OCI-LY7 (cell line): ENCODE data around the gene CYB5R3. TPM values are rescaled to one million over a fixed set of nuclear protein-coding genes. Genes with fewer than 3 reads are reported as not detected.

Experiments
- BruUV-seq: library from RNA; stranded (reverse); fragments of 400-500 nt; replicated peaks from 2 replicates; lab custom pipeline; 2021; lab: Mats Ljungman, UMichigan
- CTCF ChIA-PET: fragments of 300-600 bp; sonication (Branson Sonifier 250); formaldehyde crosslinking; loops from one replicate; lab custom pipeline; 2022; ENCODE audit warnings: antibody characterized with exemption; ENCODE audit not compliant: unreplicated experiment; lab: Charles Lee
- POLR2A ChIA-PET: fragments of 300-600 bp; sonication (Branson Sonifier 250); formaldehyde crosslinking; loops from one replicate; lab custom pipeline; 2022; ENCODE audit warnings: antibody characterized with exemption; lab: Charles Lee
- DNase-seq: peaks from one replicate; pipeline ENCODE4 v3.0.0-alpha.2; 2015; ENCODE audit warnings: low spot score
- H2AFZ ChIP-seq: fragments of 200-600 bp; sonication (generic), shearing (Covaris generic); 2 replicates; pipeline ENCODE4 v1.6.1; 2014; ENCODE audit warnings: mild to moderate bottlenecking, antibody characterized with exemption, low read length, moderate library complexity
- H3K27ac ChIP-seq: fragments of 200-600 bp; sonication (generic); 2 replicates; pipeline ENCODE4 v1.5.1; 2014; ENCODE audit warnings: mixed run types, low read depth, mild to moderate bottlenecking, moderate library complexity, low read length, inconsistent platforms; ENCODE audit not compliant: poor library complexity, severe bottlenecking
- H3K36me3 ChIP-seq: fragments of 200-600 bp; sonication (generic); 2 replicates; pipeline ENCODE4 v1.6.1; 2014; ENCODE audit warnings: mild to moderate bottlenecking, antibody characterized with exemption, low read length, moderate library complexity, mixed read lengths; ENCODE audit not compliant: insufficient read depth
- H3K4me1 ChIP-seq: fragments of 200-600 bp; sonication (generic); 2 replicates; pipeline ENCODE4 v1.5.1; 2014; ENCODE audit warnings: mild to moderate bottlenecking, low read length; ENCODE audit not compliant: insufficient read depth, poor library complexity, severe bottlenecking
- H3K4me2 ChIP-seq: fragments of 200-600 bp; sonication (generic); 2 replicates; pipeline ENCODE4 v1.6.1; 2014; ENCODE audit warnings: mild to moderate bottlenecking, low read length
- H3K4me3 ChIP-seq: fragments of 200-600 bp; sonication (generic); 2 replicates; pipeline ENCODE4 v1.5.1; 2014; ENCODE audit warnings: mild to moderate bottlenecking, low read depth, low read length; ENCODE audit not compliant: poor library complexity, severe bottlenecking
- H3K79me2 ChIP-seq: fragments of 200-600 bp; sonication (generic); 2 replicates; pipeline ENCODE4 v1.6.1; 2016; ENCODE audit warnings: low read depth, mild to moderate bottlenecking, low read length, moderate library complexity, mixed read lengths; ENCODE audit not compliant: insufficient read depth
- H3K9me2 ChIP-seq: fragments of 200-600 bp; sonication (generic); 2 replicates; pipeline ENCODE4 v1.6.1; 2016; ENCODE audit warnings: mild to moderate bottlenecking, low read length, mixed read lengths; ENCODE audit not compliant: insufficient read depth
- H3K9me3 ChIP-seq: fragments of 200-600 bp; sonication (generic); 2 replicates; pipeline ENCODE4 v1.6.1; 2014; ENCODE audit warnings: mild to moderate bottlenecking, mixed run types, low read length, mixed read lengths
- H4K20me1 ChIP-seq: fragments of 200-600 bp; sonication (generic); 2 replicates; pipeline ENCODE4 v1.6.1; 2014; ENCODE audit warnings: mild to moderate bottlenecking, antibody characterized with exemption, low read length, moderate library complexity, mixed read lengths; ENCODE audit not compliant: insufficient read depth
- CTCF ChIP-seq: fragments of 200-600 bp; sonication (generic); conservative IDR thresholded peaks from 2 replicates; pipeline ENCODE4 v1.5.1; 2014; ENCODE audit warnings: mild to moderate bottlenecking, antibody characterized with exemption, low read length, moderate library complexity, mixed read lengths
- EZH2phosphoT487 ChIP-seq: fragments of 200-600 bp; sonication (generic); IDR thresholded peaks from 2 replicates; pipeline ENCODE4 v1.6.1; 2018; ENCODE audit warnings: low read depth, borderline replicate concordance, mild to moderate bottlenecking, mixed run types, antibody characterized with exemption, low read length, moderate library complexity, mixed read lengths
- intact Hi-C: fragments of 100-400 bp; cut with micrococcal nuclease; formaldehyde crosslinking; loops from one replicate; pipeline ENCODE4 v1.10.0; 2022; ENCODE audit not compliant: unreplicated experiment
- total RNA-seq, 2 experiments: library from RNA; depleted of rRNA in 1 of 2; stranded (reverse); fragments of >200 nt in 1 of 2; shearing (Covaris generic) in 1 of 2; gene quantifications; 2 replicates each; pipeline ENCODE4 v1.2.3, GENCODE V29; 2014 to 2022

CYB5R3 gene
- total RNA-seq, 2 experiments from 2014 or later = 38.0 to 68.9 TPM

- BruUV-seq = no TSS peak
- H2AFZ ChIP-seq = no peak overlapping the region
- intact Hi-C loops = no loop called here
- H4K20me1 ChIP-seq = peaks cover 6% of the 10 kb centered on the region; the same call in 1 of the 2 replicates
- peaks cover 33% of the 10 kb centered on the region for H3K4me1 ChIP-seq
- H3K4me3 ChIP-seq = no peak overlapping the region
- CTCF ChIA-PET = no interaction called here
- no peaks in the 10 kb centered on the region for H3K9me3 ChIP-seq
- TF ChIP-seq EZH2phosphoT487 = no peak
- TF ChIP-seq CTCF = no peak
- peak overlapping the region; percentile 37; the same call in 1 of the 2 replicates for H3K4me2 ChIP-seq
- POLR2A ChIA-PET = no interaction called here
- H3K9me2 ChIP-seq = no peaks in the 10 kb centered on the region
- H3K79me2 ChIP-seq = peaks cover 30% of the 10 kb centered on the region; the same call in 1 of the 2 replicates
- no peaks in the 10 kb centered on the region for H3K36me3 ChIP-seq
- no peak overlapping the region for H3K27ac ChIP-seq
- DNase-seq = no peak
Observed at GRCh38 chr22:42645341-42645937, 3.8 kb downstream of the CYB5R3 start.

GRCh38 chr22:42644422-42645340, 4.5 kb downstream of the CYB5R3 start:
- Histone ChIP-seq H3K9me3 (no peaks in the 10 kb centered on the region), H3K36me3 (no peaks in the 10 kb centered on the region), H2AFZ (no peak overlapping the region), H3K9me2 (no peaks in the 10 kb centered on the region), H4K20me1 (peaks cover 6% of the 10 kb centered on the region; the same call in 1 of the 2 replicates), H3K4me3 (no peak overlapping the region), H3K27ac (no peak overlapping the region), H3K4me1 (peaks cover 31% of the 10 kb centered on the region), H3K79me2 (peaks cover 30% of the 10 kb centered on the region; the same call in 1 of the 2 replicates), H3K4me2 (no peak overlapping the region)
- intact Hi-C loops = no loop called here
- POLR2A ChIA-PET = interaction anchor here (2.0 kb wide), 1 partner anchor 11 kb away, joined by 6 read pairs; no protein-coding TSS in a partner anchor
- DNase-seq = no peak
- no peak for TF ChIP-seq EZH2phosphoT487
- TF ChIP-seq CTCF = no peak
- no TSS peak for BruUV-seq
- CTCF ChIA-PET = no interaction called here
